ENCODE results near the gene SSB. TPM values are rescaled to one million over a fixed set of nuclear protein-coding genes. Genes with fewer than 3 reads are reported as not detected.
"Not testable (repeated sequence)": the region's sequence is repeated elsewhere in the genome, so short reads cannot be mapped to it uniquely, and the experiment has no call there.

Gene SSB
- total and polyA plus RNA-seq, 4 donors, result 58.0 to 116 (median 71.3) TPM

- no peaks in the 10 kb centered on the region for H3K9me3 ChIP-seq (ENCODE audit: control insufficient read depth in 4 of 4, insufficient read depth in 3 of 4, low read length in 3 of 4)
- H3K27ac ChIP-seq (ENCODE audit: low read depth in 1 of 2, low read length in 1 of 2), result no peak overlapping the region
- no peak overlapping the region for H3K4me3 ChIP-seq
- no peak for TF ChIP-seq CTCF (IDR thresholded peaks at IDR 0.05; ENCODE audit: control extremely low read depth, extremely low read depth)
- no peak for DNase-seq
- no peak overlapping the region for H3K9ac ChIP-seq (ENCODE audit: insufficient read depth in 1 of 2, low read length in 2 of 2)
- ATAC-seq (ENCODE audit: insufficient read depth, low FRiP score), result no peak
- H3K36me3 ChIP-seq (ENCODE audit: control insufficient read depth in 4 of 4, insufficient read depth in 4 of 4, low read length in 4 of 4), result no peaks in the 10 kb centered on the region
- no peaks in the 10 kb centered on the region for H3K27me3 ChIP-seq (ENCODE audit: control insufficient read depth in 3 of 3, insufficient read depth in 3 of 3, low read length in 2 of 3)
- WGBS, 2 donors, result 94% methylated on average over 4 of the region's 4 CpGs
- H3K4me1 ChIP-seq (ENCODE audit: control insufficient read depth in 5 of 5, insufficient read depth in 5 of 5, low read length in 5 of 5), result no peaks in the 10 kb centered on the region
These were observed 42.3 kb upstream of the SSB start for GRCh38 chr2:169756342-169756741.

- Histone ChIP-seq H3K9me3 (ENCODE audit: control insufficient read depth in 4 of 4, insufficient read depth in 3 of 4, low read length in 3 of 4) (peaks cover 0 to 1% (median 0%) of the 10 kb centered on the region in 4 donors), H3K27ac (ENCODE audit: low read depth in 1 of 2, low read length in 1 of 2) (no peak overlapping the region), H3K4me3 (no peak overlapping the region), H3K4me1 (ENCODE audit: control insufficient read depth in 5 of 5, insufficient read depth in 5 of 5, low read length in 5 of 5) (no peaks in the 10 kb centered on the region), H3K9ac (ENCODE audit: insufficient read depth in 1 of 2, low read length in 2 of 2) (no peak overlapping the region), H3K27me3 (ENCODE audit: control insufficient read depth in 3 of 3, insufficient read depth in 3 of 3, low read length in 2 of 3) (no peaks in the 10 kb centered on the region), H3K36me3 (ENCODE audit: control insufficient read depth in 4 of 4, insufficient read depth in 4 of 4, low read length in 4 of 4) (no peaks in the 10 kb centered on the region)
- DNase-seq, result no peak
- WGBS, 2 donors, result 65 to 91% methylated on average over 3 of the region's 3 CpGs
- no peak for TF ChIP-seq CTCF (IDR thresholded peaks at IDR 0.05; ENCODE audit: control extremely low read depth, extremely low read depth)
- no peak for ATAC-seq (ENCODE audit: insufficient read depth, low FRiP score)
These were observed 41.3 kb upstream of the SSB start for GRCh38 chr2:169757356-169757755.

GRCh38 chr2:169757778-169758177 is 40.9 kb upstream of the SSB start:
- DNase-seq (no peak), ATAC-seq (ENCODE audit: insufficient read depth, low FRiP score) (no peak)
- TF ChIP-seq CTCF (IDR thresholded peaks at IDR 0.05; ENCODE audit: control extremely low read depth, extremely low read depth), result no peak
- Histone ChIP-seq H3K9me3 (ENCODE audit: control insufficient read depth in 4 of 4, insufficient read depth in 3 of 4, low read length in 3 of 4) (peaks cover 0 to 2% (median 0%) of the 10 kb centered on the region in 4 donors), H3K36me3 (ENCODE audit: control insufficient read depth in 4 of 4, insufficient read depth in 4 of 4, low read length in 4 of 4) (no peaks in the 10 kb centered on the region), H3K27me3 (ENCODE audit: control insufficient read depth in 3 of 3, insufficient read depth in 3 of 3, low read length in 2 of 3) (no peaks in the 10 kb centered on the region), H3K4me3 (no peak overlapping the region), H3K4me1 (ENCODE audit: control insufficient read depth in 5 of 5, insufficient read depth in 5 of 5, low read length in 5 of 5) (no peaks in the 10 kb centered on the region), H3K9ac (ENCODE audit: insufficient read depth in 1 of 2, low read length in 2 of 2) (no peak overlapping the region), H3K27ac (ENCODE audit: low read depth in 1 of 2, low read length in 1 of 2) (no peak overlapping the region)
- WGBS, 2 donors, result 96% methylated on average over 2 of the region's 2 CpGs

- Histone ChIP-seq H3K4me3 (no peak overlapping the region), H3K9me3 (ENCODE audit: control insufficient read depth in 4 of 4, insufficient read depth in 3 of 4, low read length in 3 of 4) (peaks cover 0 to 2% (median 0%) of the 10 kb centered on the region in 4 donors), H3K36me3 (ENCODE audit: control insufficient read depth in 4 of 4, insufficient read depth in 4 of 4, low read length in 4 of 4) (no peaks in the 10 kb centered on the region), H3K27ac (ENCODE audit: low read depth in 1 of 2, low read length in 1 of 2) (no peak overlapping the region), H3K27me3 (ENCODE audit: control insufficient read depth in 3 of 3, insufficient read depth in 3 of 3, low read length in 2 of 3) (no peaks in the 10 kb centered on the region), H3K4me1 (ENCODE audit: control insufficient read depth in 5 of 5, insufficient read depth in 5 of 5, low read length in 5 of 5) (no peaks in the 10 kb centered on the region), H3K9ac (ENCODE audit: insufficient read depth in 1 of 2, low read length in 2 of 2) (no peak overlapping the region)
- WGBS, 2 donors, result 68 to 72% methylated on average over 7 of the region's 7 CpGs
- ATAC-seq (ENCODE audit: insufficient read depth, low FRiP score) (no peak), DNase-seq (no peak)
- TF ChIP-seq CTCF (IDR thresholded peaks at IDR 0.05; ENCODE audit: control extremely low read depth, extremely low read depth), result no peak
These were observed 38.7 kb upstream of the SSB start for GRCh38 chr2:169759987-169760386.

GRCh38 chr2:169760798-169761197 is 37.9 kb upstream of the SSB start:
- 95% methylated on average over 3 of the region's 3 CpGs for WGBS, 2 donors
- not testable (repeated sequence) for H3K4me1 ChIP-seq (ENCODE audit: control insufficient read depth in 5 of 5, insufficient read depth in 5 of 5, low read length in 5 of 5); DNase-seq; H3K4me3 ChIP-seq; H3K9ac ChIP-seq (ENCODE audit: insufficient read depth in 1 of 2, low read length in 2 of 2); H3K36me3 ChIP-seq (ENCODE audit: control insufficient read depth in 4 of 4, insufficient read depth in 4 of 4, low read length in 4 of 4); H3K27ac ChIP-seq (ENCODE audit: low read depth in 1 of 2, low read length in 1 of 2); ATAC-seq (ENCODE audit: insufficient read depth, low FRiP score); H3K27me3 ChIP-seq (ENCODE audit: control insufficient read depth in 3 of 3, insufficient read depth in 3 of 3, low read length in 2 of 3); H3K9me3 ChIP-seq (ENCODE audit: control insufficient read depth in 4 of 4, insufficient read depth in 3 of 4, low read length in 3 of 4)

Data from lung (tissue), 12 donors.